ENCODE measurements around the gene SNX27.

DNA sequence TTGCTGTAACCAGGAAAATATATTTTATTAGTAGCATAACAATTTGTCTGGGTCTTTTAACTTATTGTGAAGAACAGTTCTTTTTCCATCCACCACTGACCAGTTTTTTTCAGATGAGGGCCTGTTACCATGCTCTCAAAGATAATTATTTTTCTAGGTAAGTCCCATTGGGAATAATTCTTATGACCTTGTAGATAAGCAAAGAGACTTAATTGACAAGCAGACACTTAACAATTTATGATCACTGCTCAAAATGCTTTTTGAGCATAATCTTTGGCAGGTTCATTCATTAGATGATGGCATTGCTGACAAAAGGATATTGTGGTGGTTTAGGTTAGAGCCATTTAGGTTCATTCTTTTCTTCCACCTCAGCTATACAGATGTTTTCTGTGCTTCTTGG, 6.6 kb downstream of the SNX27 start:
- no peak for TF ChIP-seq CTCF (IDR thresholded peaks at IDR 0.05)
- no peak for TF ChIP-seq POLR2A (IDR thresholded peaks at IDR 0.05)
